Head of caudate nucleus (tissue), 42 donors: ENCODE data around the gene HMG20A.
"Not testable (repeated sequence)": the region's sequence is repeated elsewhere in the genome, so short reads cannot be mapped to it uniquely, and the experiment has no call there.

Experiments used
- DNase-seq, 42 donors: peaks; one replicate each; pipeline versions ENCODE4 v3.0.0 to v3.0.0-alpha.2; 2020 to 2021; ENCODE audit warnings: mixed read lengths in 7 of 42
- intact Hi-C: fragments of 100-400 bp; cut with DNase I; formaldehyde crosslinking; loops from one replicate; pipeline ENCODE4 v1.15.0; 2022

HMG20A gene

GRCh38 chr15:77402740-77403379 is 17.8 kb upstream of the HMG20A start:
- DNase-seq = no peak
- intact Hi-C loops = no loop called here

- DNase-seq, intact Hi-C loops: not testable (repeated sequence)
Observed at GRCh38 chr15:77406173-77406759, 14.4 kb upstream of the HMG20A start.

- intact Hi-C loops = no loop called here
- no peak for DNase-seq
Observed at GRCh38 chr15:77406846-77407245, 13.8 kb upstream of the HMG20A start.

- intact Hi-C loops = no loop called here
- DNase-seq = no peak
Observed at GRCh38 chr15:77409259-77410156, 11.2 kb upstream of the HMG20A start.

- DNase-seq, intact Hi-C loops: not testable (repeated sequence)
Observed at GRCh38 chr15:77410157-77410500, 10.6 kb upstream of the HMG20A start.

GRCh38 chr15:77410701-77411618 is 9.7 kb upstream of the HMG20A start:
- DNase-seq = no peak
- intact Hi-C loops = no loop called here

- intact Hi-C loops = no loop called here
Observed at GRCh38 chr15:77411619-77411976, 9.1 kb upstream of the HMG20A start.

GRCh38 chr15:77412972-77413698 is 7.6 kb upstream of the HMG20A start:
- no peak for DNase-seq
- intact Hi-C loops = no loop called here

More at GRCh38 chr15:77411619-77411976, 9.1 kb upstream of the HMG20A start:
- DNase-seq = no peak

- DNase-seq = no peak
- intact Hi-C loops = no loop called here
Observed at GRCh38 chr15:77413699-77414349, 6.9 kb upstream of the HMG20A start.

- intact Hi-C loops = no loop called here
- no peak for DNase-seq
Observed at GRCh38 chr15:77414789-77415442, 5.8 kb upstream of the HMG20A start.

- DNase-seq = no peak
- intact Hi-C loops = no loop called here
Observed at GRCh38 chr15:77415450-77416147, 5.1 kb upstream of the HMG20A start.

GRCh38 chr15:77416148-77416455 is 4.6 kb upstream of the HMG20A start:
- no peak for DNase-seq
- intact Hi-C loops = no loop called here

GRCh38 chr15:77416954-77417353 is 3.7 kb upstream of the HMG20A start:
- intact Hi-C loops = no loop called here
- no peak for DNase-seq

GRCh38 chr15:77417602-77418001 is 3.1 kb upstream of the HMG20A start:
- DNase-seq = no peak
- intact Hi-C loops = no loop called here

- intact Hi-C loops = no loop called here
- peak in 1 of 42 donors; percentile 3 for DNase-seq
Observed at GRCh38 chr15:77418391-77418965, 2.2 kb upstream of the HMG20A start.

GRCh38 chr15:77418966-77419835 is 1.5 kb upstream of the HMG20A start:
- intact Hi-C loops = no loop called here
- DNase-seq = peak in 39 of 42 donors; percentile 16 to 77 (median 61)
